GM12878 (cell line): ENCODE measurements around the gene TGFBR3. TPM values are rescaled to one million over a fixed set of nuclear protein-coding genes. Genes with fewer than 3 reads are reported as not detected.

Experiments
- ATAC-seq: fragments of 200-7000 bp; cut with Tn5 transposase; 3 replicates; pipeline ENCODE4 v1.9.1; 2020; ENCODE audit warnings: mild to moderate bottlenecking, moderate library complexity
- BruUV-seq: library from RNA; stranded (reverse); fragments of 400-500 nt; replicated peaks from 2 replicates; lab custom pipeline; 2021; lab: Mats Ljungman, UMichigan
- CTCF ChIA-PET: fragments of 300-600 bp; sonication (Branson Sonifier 250); formaldehyde crosslinking; extraction: SDS; loops from one replicate; lab custom pipeline; 2021; ENCODE audit warnings: inconsistent platforms; lab: Yijun Ruan, JAX
- POLR2A ChIA-PET: fragments of 350-600 bp; formaldehyde crosslinking; extraction: SDS; loops from one replicate; lab custom pipeline; 2021; ENCODE audit warnings: inconsistent platforms; lab: Charles Lee
- RAD21 ChIA-PET: fragments of 300-600 bp; sonication (Branson Sonifier 250); formaldehyde crosslinking; loops from one replicate; lab custom pipeline; 2023; ENCODE audit warnings: antibody characterized with exemption; ENCODE audit not compliant: unreplicated experiment; lab: Charles Lee
- SMC1A ChIA-PET: fragments of 300-600 bp; sonication (Branson Sonifier 250); formaldehyde crosslinking; loops from one replicate; lab custom pipeline; 2023; ENCODE audit not compliant: unreplicated experiment, uncharacterized antibody; lab: Charles Lee
- DNase-seq: peaks from one replicate; pipeline ENCODE4 v3.0.0-alpha.2; 2011; ENCODE audit warnings: low read depth, low spot score
- FAIRE-seq: peaks from 3 replicates; lab custom pipeline; 2011; peaks lifted over from hg19 to GRCh38; lab: Jason Lieb, UNC
- H2AFZ ChIP-seq: 2 replicates; pipeline ENCODE4 v1.6.0; 2011; ENCODE audit warnings: low read depth, low read length, control low read depth; ENCODE audit not compliant: control insufficient read depth
- H3K27ac ChIP-seq: 2 replicates; pipeline ENCODE4 v1.5.1; 2011; ENCODE audit warnings: control low read depth; ENCODE audit not compliant: control insufficient read depth, insufficient read depth
- H3K27me3 ChIP-seq, 2 experiments: replicated peaks in 1 of 2; 2 replicates each; pipeline versions ENCODE4 v1.6.0 to v1.6.1; 2011; ENCODE audit warnings: low read length in 1 of 2; ENCODE audit not compliant: control insufficient read depth in 2 of 2, insufficient read depth in 2 of 2
- H3K36me3 ChIP-seq, 2 experiments: 2 replicates each; pipeline ENCODE4 v1.5.1; 2011; ENCODE audit warnings: low read length in 1 of 2; ENCODE audit not compliant: control insufficient read depth in 2 of 2, insufficient read depth in 2 of 2
- H3K4me1 ChIP-seq: 2 replicates; pipeline ENCODE4 v1.6.1; 2011; ENCODE audit warnings: mild to moderate bottlenecking, low read length, moderate library complexity, mixed read lengths; ENCODE audit not compliant: control insufficient read depth, insufficient read depth
- H3K4me2 ChIP-seq: 2 replicates; pipeline ENCODE4 v1.6.0; 2011; ENCODE audit warnings: control low read depth; ENCODE audit not compliant: control insufficient read depth, insufficient read depth
- H3K4me3 ChIP-seq: fragments of 200-600 bp; sonication (generic); 2 replicates; pipeline ENCODE4 v1.5.1; 2016
- H3K79me2 ChIP-seq: 2 replicates; pipeline ENCODE4 v1.6.0; 2011; ENCODE audit warnings: low read length; ENCODE audit not compliant: control insufficient read depth, insufficient read depth
- H3K9ac ChIP-seq: 2 replicates; pipeline ENCODE4 v1.8.0; 2011; ENCODE audit warnings: low read length, control low read depth, mixed read lengths; ENCODE audit not compliant: control insufficient read depth, insufficient read depth
- H3K9me3 ChIP-seq: replicated peaks from 3 replicates; pipeline ENCODE4 v1.5.1; 2011; ENCODE audit warnings: mild to moderate bottlenecking, low read length; ENCODE audit not compliant: control insufficient read depth, insufficient read depth
- H4K20me1 ChIP-seq: 2 replicates; pipeline ENCODE4 v1.6.0; 2011; ENCODE audit not compliant: control insufficient read depth, insufficient read depth
- MTA3 ChIP-seq: IDR thresholded peaks from 2 replicates; pipeline ENCODE4 v1.6.1; 2012; ENCODE audit warnings: low read length, inconsistent platforms, borderline replicate concordance
- NR2F1 ChIP-seq: fragments of 450-650 bp; conservative IDR thresholded peaks from 2 replicates; pipeline ENCODE4 v1.6.1; 2017; ENCODE audit warnings: mild to moderate bottlenecking
- SREBF2 ChIP-seq: IDR thresholded peaks from 2 replicates; pipeline ENCODE4 v1.6.1; 2012; ENCODE audit warnings: mild to moderate bottlenecking, low read length
- SRF ChIP-seq, 2 experiments: IDR thresholded peaks; 2 replicates each; pipeline ENCODE4 v1.6.1; 2011; ENCODE audit warnings: low read depth in 2 of 2, low read length in 2 of 2, mild to moderate bottlenecking in 1 of 2, moderate library complexity in 1 of 2
- ZNF274 ChIP-seq: IDR thresholded peaks from one replicate; pipeline ENCODE4 v1.8.0; 2011; ENCODE audit not compliant: insufficient read length, insufficient read depth
- WGBS: methylation state at CpG from one replicate; pipeline ENCODE4 v1.1.6; 2016; ENCODE audit warnings: low lambda C conversion rate; ENCODE audit not compliant: insufficient replicate concordance, insufficient coverage; ENCODE audit errors: missing lambda C conversion rate; 5-methylcytosine and 5-hydroxymethylcytosine counted together
- in situ Hi-C: fragments of 300-500 bp; cut with MboI; formaldehyde crosslinking; loops from 9 replicates; pipeline ENCODE4 v1.14.3; 2018; ENCODE audit warnings: mixed read lengths
- intact Hi-C: fragments of 100-400 bp; cut with micrococcal nuclease; formaldehyde crosslinking; loops from one replicate; pipeline ENCODE4 v1.14.2; 2022; ENCODE audit not compliant: unreplicated experiment
- polyA plus RNA-seq, 11 experiments: library from polyadenylated mRNA; depleted of rRNA in 4 of 11; unstranded in 6 of 11; stranded (reverse) in 5 of 11; fragments of >200 nt; fragmentation: Nextera tagmentation in 4 of 11; fragmentation: Illumina TruSeq in 1 of 11; extraction: Ambion mirVana in 4 of 11; extraction: Trizol in 1 of 11; gene quantifications; 1 replicate in 1 of 11; 2 replicates in 10 of 11; pipeline versions ENCODE4 v1.2.1 to v1.2.3, GENCODE V29; 2011 to 2016; ENCODE audit warnings: inconsistent platforms in 2 of 11, missing spikeins in 2 of 11, low read depth in 1 of 11
- total RNA-seq, 4 experiments: library from RNA; depleted of rRNA in 3 of 4; stranded (reverse); fragments of >200 nt in 3 of 4; fragmentation: Illumina TruSeq in 1 of 4; extraction: Trizol in 1 of 4; gene quantifications; 2 replicates each; pipeline versions ENCODE4 v1.2.1 to v1.2.3, GENCODE V29; 2013 to 2021

TGFBR3 gene
- total and polyA plus RNA-seq, 10 of the 15 experiments (the other 5 are each of a cell fraction or from before 2014, with no cell fraction given): 2.7 to 16.5 (median 12.6) TPM

- Histone ChIP-seq H3K36me3 (no peaks in the 10 kb centered on the region), H3K4me3 (no peak overlapping the region), H3K79me2 (no peaks in the 10 kb centered on the region), H2AFZ (no peak overlapping the region), H3K9me3 (no peaks in the 10 kb centered on the region), H3K27me3 (no peaks in the 10 kb centered on the region), H3K27ac (no peak overlapping the region), H3K4me1 (no peaks in the 10 kb centered on the region), H3K4me2 (no peak overlapping the region), H4K20me1 (no peaks in the 10 kb centered on the region), H3K9ac (no peak overlapping the region)
- ChIA-PET POLR2A (no interaction called here), RAD21 (no interaction called here), SMC1A (interaction anchor here (1.3 kb wide), 1 partner anchor 11 kb away, joined by 3 read pairs; no protein-coding TSS in a partner anchor), CTCF (no interaction called here)
- BruUV-seq: no TSS peak
- DNase-seq: no peak
- TF ChIP-seq SRF (IDR thresholded peaks at IDR 0.05; ENCODE audit: low read depth in 2 of 2, low read length in 2 of 2) (peak in 1 of 2 experiments; percentile 57; a peak in 1 of 4 replicates), NR2F1 (no peak)
- no peak for FAIRE-seq
- intact Hi-C loops (no loop called here), in situ Hi-C loops (no loop called here)
- no peak for ATAC-seq
- 80% methylated on average over 3 of the region's 3 CpGs for WGBS
Observed at GRCh38 chr1:91633438-91633837, 252.5 kb downstream of the TGFBR3 start.

- Histone ChIP-seq H3K79me2 (no peaks in the 10 kb centered on the region), H3K4me3 (no peak overlapping the region), H3K36me3 (no peaks in the 10 kb centered on the region), H4K20me1 (no peaks in the 10 kb centered on the region)
- SMC1A ChIA-PET: interaction anchor here (0.5 kb wide), 1 partner anchor 253 kb away, joined by 3 read pairs; no protein-coding TSS in a partner anchor
- no TSS peak for BruUV-seq
- in situ Hi-C loops: no loop called here
- CTCF ChIA-PET: no interaction called here
- POLR2A ChIA-PET: no interaction called here
- RAD21 ChIA-PET: no interaction called here
- intact Hi-C loops: no loop called here
- no peak for TF ChIP-seq SREBF2
- TF ChIP-seq MTA3: no peak
- no peak for TF ChIP-seq ZNF274
- TF ChIP-seq, all 136 proteins: peak for 0
- ATAC-seq (no peak), DNase-seq (no peak), FAIRE-seq (no peak)
- Histone ChIP-seq H3K9ac (no peak overlapping the region), H3K4me2 (no peak overlapping the region), H3K27ac (no peak overlapping the region), H3K27me3 (no peaks in the 10 kb centered on the region), H2AFZ (no peak overlapping the region), H3K4me1 (no peaks in the 10 kb centered on the region), H3K9me3 (no peaks in the 10 kb centered on the region)
- 62% methylated on average over 4 of the region's 4 CpGs for WGBS
Observed at GRCh38 chr1:91631718-91632330, 254.1 kb downstream of the TGFBR3 start.
